Stomach (tissue), 9 donors: ENCODE measurements around the gene SLCO4C1. TPM values are rescaled to one million over a fixed set of nuclear protein-coding genes. Genes with fewer than 3 reads are reported as not detected.

Experiments
- DNase-seq, 2 donors: peaks; one replicate each; pipeline versions ENCODE4 v3.0.0 to v3.0.0-alpha.2; 2013 to 2019
- H3K27ac ChIP-seq, 5 donors: fragments of 200-600 bp in 4 of 5; sonication (generic) in 4 of 5; one replicate each; pipeline ENCODE4 v1.5.1; 2013 to 2019; ENCODE audit warnings: mild to moderate bottlenecking in 1 of 5, moderate library complexity in 1 of 5
- H3K27me3 ChIP-seq, 3 donors: fragments of 200-600 bp; sonication (generic); one replicate each; pipeline ENCODE4 v1.5.1; 2017 to 2019; ENCODE audit warnings: mixed run types in 1 of 3
- H3K36me3 ChIP-seq, 4 donors: fragments of 200-600 bp; sonication (generic); 1 replicate in 3 of 4; 2 replicates in 1 of 4; pipeline ENCODE4 v1.5.1; 2016 to 2019
- H3K4me1 ChIP-seq, 4 donors: fragments of 200-600 bp; sonication (generic); one replicate each; pipeline ENCODE4 v1.5.1; 2016 to 2019
- H3K4me3 ChIP-seq, 4 donors: fragments of 200-600 bp; sonication (generic) in 3 of 4; one replicate each; pipeline ENCODE4 v1.5.1; 2016 to 2019; ENCODE audit warnings: mild to moderate bottlenecking in 1 of 4
- H3K9me3 ChIP-seq, 4 donors: fragments of 200-600 bp; sonication (generic); one replicate each; pipeline ENCODE4 v1.5.1; 2016 to 2019
- EP300 ChIP-seq: sonication (generic); formaldehyde crosslinking; IDR thresholded peaks from one replicate; pipeline ENCODE4 v1.6.1; 2017; ENCODE audit warnings: antibody characterized with exemption
- POLR2A ChIP-seq, 4 donors: fragments of 450-650 bp; IDR thresholded peaks; one replicate each; pipeline ENCODE4 v1.6.1; 2016; ENCODE audit warnings: antibody characterized with exemption in 4 of 4, control low read depth in 2 of 4, mild to moderate bottlenecking in 1 of 4, moderate library complexity in 1 of 4
- POLR2AphosphoS5 ChIP-seq, 3 donors: sonication (generic); formaldehyde crosslinking; IDR thresholded peaks; one replicate each; pipeline ENCODE4 v1.6.1; 2016; ENCODE audit warnings: antibody characterized with exemption in 3 of 3
- WGBS, 5 donors: extraction: QIAGEN DNeasy Blood & Tissue Kit in 3 of 5; methylation state at CpG; one replicate each; pipeline versions ENCODE4 v1.1.5 to v1.1.7; 2013 to 2018; 5-methylcytosine and 5-hydroxymethylcytosine counted together
- intact Hi-C: fragments of 100-400 bp; cut with DNase I; formaldehyde crosslinking; loops from one replicate; pipeline ENCODE4 v1.15.1; 2023; ENCODE audit warnings: low total_unique reads
- polyA plus RNA-seq, 3 donors: library from polyadenylated mRNA; stranded (reverse); fragments of 200-250 nt; gene quantifications; one replicate each; pipeline ENCODE4 v1.2.3, GENCODE V29; 2013
- total RNA-seq, 5 donors: library from RNA; depleted of rRNA; stranded (reverse); fragments of >200 nt; gene quantifications; one replicate each; pipeline versions ENCODE4 v1.1.0 to v1.2.3, GENCODE V29; 2014 to 2016
- TF ChIP-seq, protein P1 (sequence below), 7 experiments: fragments of 450-650 bp in 4 of 7; fragments of 200-600 bp in 3 of 7; sonication (generic) in 3 of 7; IDR thresholded peaks; one replicate each; pipeline ENCODE4 v1.5.1; 2016 to 2019; ENCODE audit warnings: antibody characterized with exemption in 7 of 7, control low read depth in 2 of 7, mild to moderate bottlenecking in 1 of 7
- donor health status: healthy with polysubstance abuse.
- donor health status: Bipolar disorder and iron deficiency.
- donor health status: healthy.

SLCO4C1 gene
- total and polyA plus RNA-seq, 8 donors, result under 0.01 to 0.73 TPM; not detected in 6

- Histone ChIP-seq H3K4me1 (no peaks in the 10 kb centered on the region), H3K4me3 (no peak overlapping the region), H3K27me3 (no peaks in the 10 kb centered on the region), H3K9me3 (peaks cover 0 to 24% (median 10%) of the 10 kb centered on the region in 4 donors), H3K36me3 (no peaks in the 10 kb centered on the region), H3K27ac (no peak overlapping the region)
- intact Hi-C loops, result no loop called here
- TF ChIP-seq EP300 (no peak), POLR2A (IDR thresholded peaks at IDR 0.05) (no peak), POLR2AphosphoS5 (IDR thresholded peaks at IDR 0.05) (no peak)
- TF ChIP-seq, protein P1, sequence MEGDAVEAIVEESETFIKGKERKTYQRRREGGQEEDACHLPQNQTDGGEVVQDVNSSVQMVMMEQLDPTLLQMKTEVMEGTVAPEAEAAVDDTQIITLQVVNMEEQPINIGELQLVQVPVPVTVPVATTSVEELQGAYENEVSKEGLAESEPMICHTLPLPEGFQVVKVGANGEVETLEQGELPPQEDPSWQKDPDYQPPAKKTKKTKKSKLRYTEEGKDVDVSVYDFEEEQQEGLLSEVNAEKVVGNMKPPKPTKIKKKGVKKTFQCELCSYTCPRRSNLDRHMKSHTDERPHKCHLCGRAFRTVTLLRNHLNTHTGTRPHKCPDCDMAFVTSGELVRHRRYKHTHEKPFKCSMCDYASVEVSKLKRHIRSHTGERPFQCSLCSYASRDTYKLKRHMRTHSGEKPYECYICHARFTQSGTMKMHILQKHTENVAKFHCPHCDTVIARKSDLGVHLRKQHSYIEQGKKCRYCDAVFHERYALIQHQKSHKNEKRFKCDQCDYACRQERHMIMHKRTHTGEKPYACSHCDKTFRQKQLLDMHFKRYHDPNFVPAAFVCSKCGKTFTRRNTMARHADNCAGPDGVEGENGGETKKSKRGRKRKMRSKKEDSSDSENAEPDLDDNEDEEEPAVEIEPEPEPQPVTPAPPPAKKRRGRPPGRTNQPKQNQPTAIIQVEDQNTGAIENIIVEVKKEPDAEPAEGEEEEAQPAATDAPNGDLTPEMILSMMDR (IDR thresholded peaks at IDR 0.05), result no peak
- no peak for DNase-seq
These were observed 26.0 kb downstream of the SLCO4C1 start for GRCh38 chr5:102270036-102270435.

- 81 to 89% (median 83%) methylated on average over 2 of the region's 2 CpGs for WGBS, 5 donors
- Histone ChIP-seq H3K9me3 (no peaks in the 10 kb centered on the region), H3K4me3 (no peak overlapping the region), H3K4me1 (no peaks in the 10 kb centered on the region), H3K27ac (no peak overlapping the region), H3K27me3 (no peaks in the 10 kb centered on the region), H3K36me3 (no peaks in the 10 kb centered on the region)
- no peak for DNase-seq
- intact Hi-C loops, result no loop called here
- TF ChIP-seq POLR2A (IDR thresholded peaks at IDR 0.05) (no peak), EP300 (no peak), POLR2AphosphoS5 (IDR thresholded peaks at IDR 0.05) (no peak)
- TF ChIP-seq, protein P1 (IDR thresholded peaks at IDR 0.05), result no peak
These were observed 33.4 kb downstream of the SLCO4C1 start for GRCh38 chr5:102262688-102263087.

DNA sequence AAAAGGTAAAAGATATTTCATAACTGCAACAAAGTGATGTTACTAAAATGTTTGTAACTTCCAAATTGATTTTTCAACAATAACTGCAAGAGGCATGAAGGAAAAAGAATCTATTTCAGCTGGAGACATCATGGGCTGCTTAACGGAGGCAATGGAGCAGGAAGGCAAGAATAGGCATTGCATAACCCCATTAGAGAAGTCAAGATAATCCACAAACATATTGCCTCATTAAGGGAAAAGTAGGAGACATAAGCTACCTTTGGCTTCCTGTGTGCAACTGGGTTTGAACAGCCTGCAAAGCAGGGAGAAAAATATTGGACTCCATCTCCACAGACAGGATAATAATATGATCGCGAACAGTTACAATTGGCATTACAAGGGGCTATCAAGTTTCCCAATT lies 46.7 kb downstream of the SLCO4C1 start:
- Histone ChIP-seq H3K27ac (no peak overlapping the region), H3K4me3 (no peak overlapping the region), H3K9me3 (no peaks in the 10 kb centered on the region), H3K27me3 (no peaks in the 10 kb centered on the region), H3K4me1 (no peaks in the 10 kb centered on the region), H3K36me3 (no peaks in the 10 kb centered on the region)
- WGBS, 5 donors, result 89 to 97% (median 93%) methylated on average over 3 of the region's 3 CpGs
- no peak for DNase-seq
- intact Hi-C loops, result no loop called here
- TF ChIP-seq POLR2A (IDR thresholded peaks at IDR 0.05) (no peak), EP300 (no peak), POLR2AphosphoS5 (IDR thresholded peaks at IDR 0.05) (no peak)

- Histone ChIP-seq H3K4me1 (no peaks in the 10 kb centered on the region), H3K9me3 (no peaks in the 10 kb centered on the region), H3K27ac (no peak overlapping the region), H3K4me3 (no peak overlapping the region), H3K27me3 (no peaks in the 10 kb centered on the region), H3K36me3 (no peaks in the 10 kb centered on the region)
- intact Hi-C loops, result no loop called here
- DNase-seq, result no peak
- TF ChIP-seq, protein P1 (IDR thresholded peaks at IDR 0.05), result no peak
- TF ChIP-seq POLR2AphosphoS5 (IDR thresholded peaks at IDR 0.05) (no peak), POLR2A (IDR thresholded peaks at IDR 0.05) (no peak), EP300 (no peak)
- WGBS, 5 donors, result 60 to 75% (median 63%) methylated on average over 3 to 4 of the region's 4 CpGs
These were observed 52.9 kb downstream of the SLCO4C1 start for GRCh38 chr5:102243213-102243612.

DNA sequence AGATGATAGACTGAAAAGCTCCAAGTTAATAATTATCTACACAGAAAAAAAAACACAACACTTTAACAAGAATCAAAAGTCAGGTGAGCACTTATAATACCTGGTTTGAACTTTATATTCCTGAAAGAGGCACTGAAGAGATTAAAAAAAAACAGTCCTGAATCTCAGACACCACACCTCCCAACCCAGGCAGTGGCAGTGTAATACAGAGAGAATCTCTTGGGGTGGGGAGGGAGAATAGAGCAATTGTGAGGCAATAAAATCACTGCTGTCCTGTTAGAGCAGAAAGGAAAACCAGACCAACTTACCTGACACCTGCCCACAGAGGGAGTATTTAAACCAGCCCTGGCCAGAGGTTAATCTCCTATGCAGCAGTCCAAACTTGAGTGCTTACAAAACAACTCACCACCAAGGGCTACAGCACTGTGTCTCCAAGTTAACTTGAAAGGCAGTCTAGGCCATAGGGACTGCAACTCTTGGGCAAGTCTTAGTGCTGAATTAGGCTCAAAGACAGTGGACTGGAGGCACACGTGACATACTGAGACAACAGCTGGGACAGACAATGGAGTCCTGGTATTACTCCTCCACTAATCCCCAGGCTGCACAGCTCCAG lies 54.2 kb downstream of the SLCO4C1 start:
- 79 to 100% (median 85%) methylated on average over 1 of the region's 1 CpG for WGBS, 5 donors
- no peak overlapping the region for H3K27ac ChIP-seq

More for the DNA sequence above, 54.2 kb downstream of the SLCO4C1 start:
- Histone ChIP-seq H3K4me3 (no peak overlapping the region), H3K36me3 (no peaks in the 10 kb centered on the region), H3K9me3 (no peaks in the 10 kb centered on the region), H3K27me3 (no peaks in the 10 kb centered on the region), H3K4me1 (no peaks in the 10 kb centered on the region)
- intact Hi-C loops, result no loop called here
- peak in 1 of 2 donors; percentile 9 for DNase-seq
- TF ChIP-seq, protein P1 (IDR thresholded peaks at IDR 0.05), result no peak
- TF ChIP-seq EP300, result no peak
- no peak for TF ChIP-seq POLR2A (IDR thresholded peaks at IDR 0.05)
- no peak for TF ChIP-seq POLR2AphosphoS5 (IDR thresholded peaks at IDR 0.05)
